ENCODE data around the gene ALKAL2. TPM values are rescaled to one million over a fixed set of nuclear protein-coding genes. Genes with fewer than 3 reads are reported as not detected.

ALKAL2 gene
- total RNA-seq, 1 donor from 2014 or later, result not detected

GRCh38 chr2:259789-260331 is 28.0 kb downstream of the ALKAL2 start:
- Histone ChIP-seq H3K36me3 (ENCODE audit: control insufficient read depth, insufficient read depth, low read length) (peaks cover 3% of the 10 kb centered on the region), H3K27me3 (ENCODE audit: control insufficient read depth, insufficient read depth, low read length) (no peaks in the 10 kb centered on the region), H3K4me3 (ENCODE audit: low read depth, low read length) (no peak overlapping the region)
- TF ChIP-seq CTCF (IDR thresholded peaks at IDR 0.05; ENCODE audit: insufficient read depth, low read length, severe bottlenecking), result no peak
- no peak for FAIRE-seq
- no peak for DNase-seq (ENCODE audit: low read depth)

GRCh38 chr2:258933-259332 is 29.0 kb downstream of the ALKAL2 start:
- no peak overlapping the region for H3K4me3 ChIP-seq (ENCODE audit: low read depth, low read length)
- TF ChIP-seq CTCF (IDR thresholded peaks at IDR 0.05; ENCODE audit: insufficient read depth, low read length, severe bottlenecking), result no peak
- no peaks in the 10 kb centered on the region for H3K27me3 ChIP-seq (ENCODE audit: control insufficient read depth, insufficient read depth, low read length)
- peaks cover 3% of the 10 kb centered on the region for H3K36me3 ChIP-seq (ENCODE audit: control insufficient read depth, insufficient read depth, low read length)
- FAIRE-seq, result no peak
- DNase-seq (ENCODE audit: low read depth), result no peak

- Histone ChIP-seq H3K4me3 (ENCODE audit: low read depth, low read length) (no peak overlapping the region), H3K36me3 (ENCODE audit: control insufficient read depth, insufficient read depth, low read length) (peaks cover 3% of the 10 kb centered on the region), H3K27me3 (ENCODE audit: control insufficient read depth, insufficient read depth, low read length) (no peaks in the 10 kb centered on the region)
- no peak for TF ChIP-seq CTCF (IDR thresholded peaks at IDR 0.05; ENCODE audit: insufficient read depth, low read length, severe bottlenecking)
- no peak for DNase-seq (ENCODE audit: low read depth)
- no peak for FAIRE-seq
These were observed 30.0 kb downstream of the ALKAL2 start for GRCh38 chr2:257842-258241.

- FAIRE-seq, result no peak
- Histone ChIP-seq H3K4me3 (ENCODE audit: low read depth, low read length) (no peak overlapping the region), H3K27me3 (ENCODE audit: control insufficient read depth, insufficient read depth, low read length) (no peaks in the 10 kb centered on the region), H3K36me3 (ENCODE audit: control insufficient read depth, insufficient read depth, low read length) (peaks cover 3% of the 10 kb centered on the region)
- TF ChIP-seq CTCF (IDR thresholded peaks at IDR 0.05; ENCODE audit: insufficient read depth, low read length, severe bottlenecking), result no peak
- no peak for DNase-seq (ENCODE audit: low read depth)
These were observed 30.5 kb downstream of the ALKAL2 start for GRCh38 chr2:257429-257828.

- FAIRE-seq, result no peak
- no peak for DNase-seq (ENCODE audit: low read depth)
- no peak for TF ChIP-seq CTCF (IDR thresholded peaks at IDR 0.05; ENCODE audit: insufficient read depth, low read length, severe bottlenecking)
- no peak overlapping the region for H3K4me3 ChIP-seq (ENCODE audit: low read depth, low read length)
- H3K27me3 ChIP-seq (ENCODE audit: control insufficient read depth, insufficient read depth, low read length), result no peaks in the 10 kb centered on the region
- H3K36me3 ChIP-seq (ENCODE audit: control insufficient read depth, insufficient read depth, low read length), result peaks cover 7% of the 10 kb centered on the region
These were observed 31.8 kb downstream of the ALKAL2 start for GRCh38 chr2:256094-256493.

GRCh38 chr2:255195-255594 is 32.7 kb downstream of the ALKAL2 start:
- no peak for TF ChIP-seq CTCF (IDR thresholded peaks at IDR 0.05; ENCODE audit: insufficient read depth, low read length, severe bottlenecking)
- Histone ChIP-seq H3K36me3 (ENCODE audit: control insufficient read depth, insufficient read depth, low read length) (peaks cover 7% of the 10 kb centered on the region), H3K4me3 (ENCODE audit: low read depth, low read length) (no peak overlapping the region), H3K27me3 (ENCODE audit: control insufficient read depth, insufficient read depth, low read length) (no peaks in the 10 kb centered on the region)
- no peak for FAIRE-seq
- DNase-seq (ENCODE audit: low read depth), result no peak

All from bronchial epithelial cell (primary cell).